Right lobe of liver (tissue), 6 donors: ENCODE measurements around the gene SLC20A1. TPM values are rescaled to one million over a fixed set of nuclear protein-coding genes. Genes with fewer than 3 reads are reported as not detected.

Experiments used
- ATAC-seq, 4 donors: fragments of 200-7000 bp; cut with Tn5 transposase; one replicate each; pipeline ENCODE4 v1.9.1; 2020; ENCODE audit warnings: mild to moderate bottlenecking in 4 of 4, moderate library complexity in 4 of 4
- DNase-seq, 3 donors: peaks; one replicate each; pipeline ENCODE4 v3.0.0-alpha.2; 2020
- H3K27ac ChIP-seq, 3 donors: fragments of 200-600 bp; one replicate each; pipeline ENCODE4 v1.8.0; 2022
- H3K27me3 ChIP-seq, 2 donors: fragments of 200-600 bp; one replicate each; pipeline ENCODE4 v1.8.0; 2022
- H3K36me3 ChIP-seq, 4 donors: fragments of 200-600 bp; sonication (generic) in 1 of 4; one replicate each; pipeline versions ENCODE4 v1.5.1 to v1.8.0; 2017 to 2022; ENCODE audit warnings: control low read depth in 1 of 4
- H3K4me1 ChIP-seq, 4 donors: fragments of 200-600 bp; sonication (generic) in 1 of 4; one replicate each; pipeline versions ENCODE4 v1.5.1 to v1.8.0; 2017 to 2022; ENCODE audit warnings: control low read depth in 1 of 4
- H3K4me3 ChIP-seq, 3 donors: fragments of 200-600 bp; one replicate each; pipeline ENCODE4 v1.8.0; 2022
- H3K9me3 ChIP-seq, 4 donors: fragments of 200-600 bp; sonication (generic) in 1 of 4; one replicate each; pipeline versions ENCODE4 v1.5.1 to v1.8.0; 2017 to 2022; ENCODE audit warnings: control low read depth in 1 of 4
- CTCF ChIP-seq, 4 donors: fragments of 200-600 bp in 3 of 4; fragments of 450-650 bp in 1 of 4; IDR thresholded peaks; one replicate each; pipeline versions ENCODE4 v1.5.1 to v1.8.0; 2016 to 2022; ENCODE audit warnings: antibody characterized with exemption in 4 of 4, mild to moderate bottlenecking in 2 of 4
- POLR2A ChIP-seq: fragments of 450-650 bp; IDR thresholded peaks from one replicate; pipeline ENCODE4 v1.6.1; 2017; ENCODE audit warnings: antibody characterized with exemption, mild to moderate bottlenecking
- WGBS: methylation state at CpG from one replicate; pipeline ENCODE4 v1.1.6; 2018; ENCODE audit warnings: low coverage, low lambda C conversion rate; ENCODE audit not compliant: insufficient coverage; ENCODE audit errors: missing lambda C conversion rate; 5-methylcytosine and 5-hydroxymethylcytosine counted together
- intact Hi-C, 2 donors: fragments of 100-400 bp; cut with DNase I; formaldehyde crosslinking; loops; one replicate each; pipeline versions ENCODE4 v1.11.2 to v1.14.1; 2022
- total RNA-seq, 6 experiments: library from RNA; depleted of rRNA in 2 of 6; stranded (reverse); fragments of >200 nt in 2 of 6; fragmentation: NEBNext Ultra II Directional in 3 of 6; extraction: Animal tissue kit (Norgen Biotek cat#: 25700) in 3 of 6; gene quantifications; one replicate each; pipeline versions ENCODE4 v1.1.0 to v1.2.4, GENCODE V29; 2016 to 2023
- donor health status: DM: no; HTN: yes; CAD: no.
- donor health status: DM: no; HTN: no; CAD: no.
- donor health status: DM: no; HTN: no; CAD: no.
- donor health status: DM: no; HTN: yes; CAD: no.
- donor health status: DM: no; HTN: yes; CAD: no.

SLC20A1 gene
- total RNA-seq, 6 experiments from 2014 or later = 14.3 to 103 (median 26.8) TPM

- Histone ChIP-seq H3K36me3 (no peaks in the 10 kb centered on the region), H3K4me3 (no peak overlapping the region), H3K9me3 (no peaks in the 10 kb centered on the region), H3K4me1 (peaks cover 0 to 10% (median 0%) of the 10 kb centered on the region in 4 donors), H3K27ac (no peak overlapping the region), H3K27me3 (no peaks in the 10 kb centered on the region)
- intact Hi-C loops = loop anchor here in 1 of 2 donors (10.0 kb wide), 1 partner anchor 91 kb away; the partner anchor contains the start of gene NT5DC4
- DNase-seq = no peak
- TF ChIP-seq CTCF (IDR thresholded peaks at IDR 0.05) (no peak), POLR2A (no peak)
- WGBS = 100% methylated on average over 3 of the region's 5 CpGs
- no peak for ATAC-seq
These were observed 12.0 kb upstream of the SLC20A1 start for GRCh38 chr2:112633708-112634107.

- TF ChIP-seq CTCF (IDR thresholded peaks at IDR 0.05) (no peak), POLR2A (no peak)
- Histone ChIP-seq H3K4me3 (no peak overlapping the region), H3K4me1 (peaks cover 0 to 10% (median 0%) of the 10 kb centered on the region in 4 donors), H3K36me3 (no peaks in the 10 kb centered on the region), H3K9me3 (no peaks in the 10 kb centered on the region), H3K27ac (no peak overlapping the region), H3K27me3 (no peaks in the 10 kb centered on the region)
- ATAC-seq = peak in 1 of 4 donors; percentile 9
- no peak for DNase-seq
- intact Hi-C loops = loop anchor here in 1 of 2 donors (10.0 kb wide), 1 partner anchor 90 kb away; the partner anchor contains the start of gene NT5DC4
- 81% methylated on average over 7 of the region's 16 CpGs for WGBS
These were observed 11.4 kb upstream of the SLC20A1 start for GRCh38 chr2:112634153-112634873.

GRCh38 chr2:112634874-112635157 is 10.9 kb upstream of the SLC20A1 start:
- Histone ChIP-seq H3K9me3 (no peaks in the 10 kb centered on the region), H3K36me3 (no peaks in the 10 kb centered on the region), H3K27ac (no peak overlapping the region), H3K4me1 (peaks cover 0 to 10% (median 0%) of the 10 kb centered on the region in 4 donors), H3K4me3 (no peak overlapping the region), H3K27me3 (no peaks in the 10 kb centered on the region)
- WGBS = 100% methylated on average over 4 of the region's 6 CpGs
- TF ChIP-seq POLR2A (no peak), CTCF (IDR thresholded peaks at IDR 0.05) (no peak)
- peak in 1 of 4 donors; percentile 7 for ATAC-seq
- intact Hi-C loops = loop anchor here (5.0 to 10.0 kb wide), 2 partner anchors 52 to 90 kb away; partner anchors contain the start of gene NT5DC4 (in 1 of the 2)
- DNase-seq = no peak

- Histone ChIP-seq H3K27me3 (no peaks in the 10 kb centered on the region), H3K4me3 (no peak overlapping the region), H3K27ac (peak overlapping the region in 1 of 3 donors; percentile 32), H3K9me3 (no peaks in the 10 kb centered on the region), H3K36me3 (no peaks in the 10 kb centered on the region), H3K4me1 (peaks cover 0 to 10% (median 0%) of the 10 kb centered on the region in 4 donors)
- TF ChIP-seq POLR2A = no peak
- no peak for TF ChIP-seq CTCF (IDR thresholded peaks at IDR 0.05)
- 60% methylated on average over 7 of the region's 7 CpGs for WGBS
- DNase-seq (peak in 1 of 3 donors; percentile 40), ATAC-seq (peak; percentile 57 to 82 (median 60))
- intact Hi-C loops = loop anchor here (5.0 to 10.0 kb wide), 2 partner anchors 51 to 88 kb away; partner anchors contain the start of gene NT5DC4 (in 1 of the 2)
These were observed 9.0 kb upstream of the SLC20A1 start for GRCh38 chr2:112636605-112637288.
